A673 (cell line): ENCODE measurements around the gene PCGF2. TPM values are rescaled to one million over a fixed set of nuclear protein-coding genes. Genes with fewer than 3 reads are reported as not detected.
"Not testable (repeated sequence)": the region's sequence is repeated elsewhere in the genome, so short reads cannot be mapped to it uniquely, and the experiment has no call there.

ENCODE experiments used
- BruUV-seq: library from RNA; stranded (reverse); fragments of 400-500 nt; replicated peaks from 2 replicates; lab custom pipeline; 2021; lab: Mats Ljungman, UMichigan
- CTCF ChIA-PET: fragments of 300-600 bp; sonication (Branson Sonifier 250); formaldehyde crosslinking; loops from one replicate; lab custom pipeline; 2022; ENCODE audit warnings: antibody characterized with exemption; lab: Charles Lee
- POLR2A ChIA-PET: fragments of 300-600 bp; sonication (Branson Sonifier 250); formaldehyde crosslinking; loops from one replicate; lab custom pipeline; 2022; ENCODE audit warnings: antibody characterized with exemption; ENCODE audit not compliant: low non-redundant PET; lab: Charles Lee
- DNase-seq: peaks from one replicate; pipeline ENCODE4 v3.0.0-alpha.2; 2015; ENCODE audit warnings: low spot score
- H3K27ac ChIP-seq: fragments of 200-600 bp; sonication (generic); 2 replicates; pipeline ENCODE4 v1.5.1; 2016; ENCODE audit warnings: mixed run types, low read depth, mild to moderate bottlenecking, mixed read lengths, antibody characterized with exemption, low read length; ENCODE audit not compliant: poor library complexity, severe bottlenecking
- H3K27me3 ChIP-seq: fragments of 200-600 bp; sonication (generic); replicated peaks from 2 replicates; pipeline ENCODE4 v1.6.1; 2017; ENCODE audit warnings: mixed run types, low read depth, mild to moderate bottlenecking, mixed read lengths, antibody characterized with exemption, low read length; ENCODE audit not compliant: insufficient read depth, poor library complexity
- H3K36me3 ChIP-seq: fragments of 200-600 bp; sonication (generic); 2 replicates; pipeline ENCODE4 v1.6.1; 2016; ENCODE audit warnings: mixed run types, mild to moderate bottlenecking, mixed read lengths, antibody characterized with exemption, low read length; ENCODE audit not compliant: insufficient read depth, poor library complexity, severe bottlenecking
- H3K4me1 ChIP-seq: fragments of 200-600 bp; sonication (generic); 2 replicates; pipeline ENCODE4 v1.6.1; 2017; ENCODE audit warnings: mixed run types, mild to moderate bottlenecking, mixed read lengths, antibody characterized with exemption, low read length; ENCODE audit not compliant: insufficient read depth, poor library complexity, severe bottlenecking
- H3K4me3 ChIP-seq: fragments of 200-600 bp; sonication (generic); 2 replicates; pipeline ENCODE4 v1.5.1; 2016; ENCODE audit warnings: low read depth, mixed run types, mild to moderate bottlenecking, mixed read lengths, low read length; ENCODE audit not compliant: poor library complexity, severe bottlenecking
- H3K9me3 ChIP-seq: fragments of 200-600 bp; sonication (generic); 2 replicates; pipeline ENCODE4 v1.6.1; 2016; ENCODE audit warnings: mixed run types, low read depth, mild to moderate bottlenecking, mixed read lengths, antibody characterized with exemption, low read length; ENCODE audit not compliant: poor library complexity, severe bottlenecking
- CTCF ChIP-seq: fragments of 300-800, 200-600 bp; sonication (generic); conservative IDR thresholded peaks from 2 replicates; pipeline ENCODE4 v1.5.1; 2017; ENCODE audit warnings: low read depth, mild to moderate bottlenecking, antibody characterized with exemption, low read length, moderate library complexity, mixed read lengths
- EZH2 ChIP-seq: fragments of 200-600 bp; sonication (generic); IDR thresholded peaks from 2 replicates; pipeline ENCODE4 v1.6.1; 2017; ENCODE audit warnings: borderline replicate concordance, low read depth, mild to moderate bottlenecking, mixed read lengths, antibody characterized with exemption, low read length; ENCODE audit not compliant: poor library complexity, severe bottlenecking
- intact Hi-C: fragments of 100-400 bp; cut with micrococcal nuclease; formaldehyde crosslinking; loops from one replicate; pipeline ENCODE4 v1.10.0; 2022; ENCODE audit not compliant: unreplicated experiment
- total RNA-seq: library from RNA; stranded (reverse); gene quantifications from 2 replicates; pipeline ENCODE4 v1.2.3, GENCODE V29; 2021

Gene PCGF2
- total RNA-seq, 1 experiment from 2014 or later, result 34.4 TPM

GRCh38 chr17:38796451-38797157 lies 48.5 kb upstream of the PCGF2 start:
- intact Hi-C loops, result no loop called here
- no TSS peak for BruUV-seq
- no peak for DNase-seq
- Histone ChIP-seq H3K4me3 (no peak overlapping the region), H3K27ac (no peak overlapping the region), H3K27me3 (no peaks in the 10 kb centered on the region), H3K36me3 (no peaks in the 10 kb centered on the region), H3K9me3 (no peaks in the 10 kb centered on the region), H3K4me1 (no peaks in the 10 kb centered on the region)
- no peak for TF ChIP-seq EZH2
- no peak for TF ChIP-seq CTCF
- ChIA-PET CTCF (no interaction called here), POLR2A (no interaction called here)

- Histone ChIP-seq H3K4me3 (no peak overlapping the region), H3K36me3 (no peaks in the 10 kb centered on the region), H3K9me3 (no peaks in the 10 kb centered on the region), H3K4me1 (peaks cover 3% of the 10 kb centered on the region), H3K27me3 (no peaks in the 10 kb centered on the region), H3K27ac (no peak overlapping the region)
- DNase-seq, result no peak
- no peak for TF ChIP-seq EZH2
- TF ChIP-seq CTCF, result no peak
- CTCF ChIA-PET, result no interaction called here
- intact Hi-C loops, result no loop called here
- POLR2A ChIA-PET, result no interaction called here
- no TSS peak for BruUV-seq
These were observed 46.1 kb upstream of the PCGF2 start for GRCh38 chr17:38794221-38794620.

- BruUV-seq, result no TSS peak
- intact Hi-C loops, result no loop called here
- Histone ChIP-seq H3K36me3 (no peaks in the 10 kb centered on the region), H3K9me3 (no peaks in the 10 kb centered on the region), H3K27ac (no peak overlapping the region), H3K27me3 (no peaks in the 10 kb centered on the region), H3K4me1 (peaks cover 5% of the 10 kb centered on the region), H3K4me3 (no peak overlapping the region)
- no peak for TF ChIP-seq CTCF
- no peak for TF ChIP-seq EZH2
- ChIA-PET CTCF (no interaction called here), POLR2A (no interaction called here)
- no peak for DNase-seq
These were observed 43.0 kb upstream of the PCGF2 start for GRCh38 chr17:38791162-38791561.

GRCh38 chr17:38790148-38790707 lies 42.1 kb upstream of the PCGF2 start:
- H3K36me3 ChIP-seq, H3K4me3 ChIP-seq, POLR2A ChIA-PET, BruUV-seq, H3K9me3 ChIP-seq, DNase-seq, intact Hi-C loops, H3K4me1 ChIP-seq, H3K27me3 ChIP-seq, H3K27ac ChIP-seq: not testable (repeated sequence)
- CTCF ChIA-PET, result interaction anchor here (0.6 kb wide), 1 partner anchor 865 kb away, joined by 3 read pairs; no protein-coding TSS in a partner anchor
